ENCODE results near the gene PIH1D1.

Gene PIH1D1

GRCh38 chr19:49456326-49456725 lies 4.7 kb upstream of the PIH1D1 start:
- TF ChIP-seq ZNF776 (tag by site-specific recombination; IDR thresholded peaks at IDR 0.05; ENCODE audit: borderline replicate concordance), result no peak
- TF ChIP-seq ZNF121 (tag by site-specific recombination; IDR thresholded peaks at IDR 0.05), result peak; percentile 62; the same call in 1 of the 2 replicates
- Histone ChIP-seq H3K27ac (ENCODE audit: extremely low read depth, low read depth, low read length) (no peak overlapping the region), H3K4me1 (ENCODE audit: control insufficient read depth, insufficient read depth, low read length) (0 out of 2 replicates have a peak, but pooled peaks cover 6% of the 10 kb centered on the region), H3K36me3 (ENCODE audit: control insufficient read depth in 2 of 2, insufficient read depth in 1 of 2, low read length in 2 of 2) (peaks cover 12 to 19% of the 10 kb centered on the region in 2 experiments), H3K4me3 (ENCODE audit: low read depth, low read length) (no peak overlapping the region), H3K9me3 (ENCODE audit: control insufficient read depth, insufficient read depth, low read depth, low read length) (no peaks in the 10 kb centered on the region)
- ChIA-PET POLR2A (interaction anchor here (0.6 to 1.3 kb wide), 2 partner anchors 39 to 103 kb away, joined by 4 read pairs; no protein-coding TSS in a partner anchor), CTCF (interaction anchor here (0.6 to 4.3 kb wide), 4 partner anchors 14 to 74 kb away, joined by 3 to 24 read pairs (median 10); partner anchors contain the start of gene FLT3LG)

- TF ChIP-seq KLF9 (tag by site-specific recombination; IDR thresholded peaks at IDR 0.05; ENCODE audit: low read depth), result no peak
- TF ChIP-seq ZBTB21 (tag by site-specific recombination; IDR thresholded peaks at IDR 0.05), result no peak
- TF ChIP-seq HOXC10 (CRISPR knock-in tag; IDR thresholded peaks at IDR 0.05), result no peak
- TF ChIP-seq KLF8 (tag by site-specific recombination; IDR thresholded peaks at IDR 0.05), result no peak
- no peak for TF ChIP-seq ZNF792 (tag by site-specific recombination; IDR thresholded peaks at IDR 0.05)
- no peak for TF ChIP-seq ZNF626 (tag by site-specific recombination; IDR thresholded peaks at IDR 0.05)
- TF ChIP-seq PATZ1 (tag by site-specific recombination; IDR thresholded peaks at IDR 0.05), result no peak
- TF ChIP-seq ZBTB48 (tag by site-specific recombination; IDR thresholded peaks at IDR 0.05), result no peak
- TF ChIP-seq ZNF133 (tag by site-specific recombination; IDR thresholded peaks at IDR 0.05), result no peak
- TF ChIP-seq ZNF623 (tag by site-specific recombination; IDR thresholded peaks at IDR 0.05), result no peak
- TF ChIP-seq HIC1 (tag by site-specific recombination; IDR thresholded peaks at IDR 0.05), result no peak
- no peak for TF ChIP-seq ZNF645 (tag by site-specific recombination; IDR thresholded peaks at IDR 0.05)
- no peak for TF ChIP-seq ZNF791 (tag by site-specific recombination; IDR thresholded peaks at IDR 0.05)
- TF ChIP-seq ZNF747 (tag by site-specific recombination; IDR thresholded peaks at IDR 0.05), result no peak
- TF ChIP-seq SCRT2 (tag by site-specific recombination; IDR thresholded peaks at IDR 0.05), result no peak
- TF ChIP-seq CTCF (tag by site-specific recombination; IDR thresholded peaks at IDR 0.05), result no peak
- no peak for TF ChIP-seq ZIC2 (tag by site-specific recombination; IDR thresholded peaks at IDR 0.05)
- Histone ChIP-seq H3K36me3 (ENCODE audit: control insufficient read depth in 2 of 2, insufficient read depth in 1 of 2, low read length in 2 of 2) (peaks cover 12 to 19% of the 10 kb centered on the region in 2 experiments), H3K4me1 (ENCODE audit: control insufficient read depth, insufficient read depth, low read length) (0 out of 2 replicates have a peak, but pooled peaks cover 6% of the 10 kb centered on the region), H3K4me3 (ENCODE audit: low read depth, low read length) (no peak overlapping the region), H3K9me3 (ENCODE audit: control insufficient read depth, insufficient read depth, low read depth, low read length) (no peaks in the 10 kb centered on the region), H3K27ac (ENCODE audit: extremely low read depth, low read depth, low read length) (no peak overlapping the region)
- POLR2A ChIA-PET, result interaction anchor here (1.3 kb wide), 1 partner anchor 40 kb away, joined by 4 read pairs; no protein-coding TSS in a partner anchor
- CTCF ChIA-PET, result interaction anchor here (0.6 to 4.3 kb wide), 6 partner anchors 10 to 74 kb away, joined by 3 to 24 read pairs (median 4); partner anchors contain the start of gene FLT3LG
Observed at GRCh38 chr19:49455773-49456172, 4.2 kb upstream of the PIH1D1 start.
